Posterior vena cava (tissue), 2 donors: ENCODE measurements around the gene ARMC5. TPM values are rescaled to one million over a fixed set of nuclear protein-coding genes. Genes with fewer than 3 reads are reported as not detected.
A peak's percentile ranks its signal among the peaks of the same experiment; 100 is the strongest.
"Not testable (repeated sequence)": the region's sequence is repeated elsewhere in the genome, so short reads cannot be mapped to it uniquely, and the experiment has no call there.

Source experiments
- DNase-seq: peaks from one replicate; pipeline ENCODE4 v3.0.0-alpha.2; 2020; ENCODE audit warnings: low spot score
- intact Hi-C, 2 donors: fragments of 100-400 bp; cut with DNase I; formaldehyde crosslinking; loops; one replicate each; pipeline versions ENCODE4 v1.14.1 to v1.14.2; 2022 to 2023
- long read RNA-seq, 2 donors: library from polyadenylated mRNA; unstranded; transcript quantifications; one replicate each; pipeline ENCODE4 v2.0.0, GENCODE V29; 2020 to 2021
- total RNA-seq, 2 donors: library from RNA; stranded (reverse); fragmentation: NEBNext Ultra II Directional; extraction: Animal tissue kit (Norgen Biotek cat#: 25700); gene quantifications; one replicate each; pipeline ENCODE4 v1.2.1, GENCODE V29; 2021
- donor health status: DM: yes; HTN: yes; CAD: no.
- donor health status: DM: yes; HTN: yes; CAD: no.

Gene ARMC5, protein sequence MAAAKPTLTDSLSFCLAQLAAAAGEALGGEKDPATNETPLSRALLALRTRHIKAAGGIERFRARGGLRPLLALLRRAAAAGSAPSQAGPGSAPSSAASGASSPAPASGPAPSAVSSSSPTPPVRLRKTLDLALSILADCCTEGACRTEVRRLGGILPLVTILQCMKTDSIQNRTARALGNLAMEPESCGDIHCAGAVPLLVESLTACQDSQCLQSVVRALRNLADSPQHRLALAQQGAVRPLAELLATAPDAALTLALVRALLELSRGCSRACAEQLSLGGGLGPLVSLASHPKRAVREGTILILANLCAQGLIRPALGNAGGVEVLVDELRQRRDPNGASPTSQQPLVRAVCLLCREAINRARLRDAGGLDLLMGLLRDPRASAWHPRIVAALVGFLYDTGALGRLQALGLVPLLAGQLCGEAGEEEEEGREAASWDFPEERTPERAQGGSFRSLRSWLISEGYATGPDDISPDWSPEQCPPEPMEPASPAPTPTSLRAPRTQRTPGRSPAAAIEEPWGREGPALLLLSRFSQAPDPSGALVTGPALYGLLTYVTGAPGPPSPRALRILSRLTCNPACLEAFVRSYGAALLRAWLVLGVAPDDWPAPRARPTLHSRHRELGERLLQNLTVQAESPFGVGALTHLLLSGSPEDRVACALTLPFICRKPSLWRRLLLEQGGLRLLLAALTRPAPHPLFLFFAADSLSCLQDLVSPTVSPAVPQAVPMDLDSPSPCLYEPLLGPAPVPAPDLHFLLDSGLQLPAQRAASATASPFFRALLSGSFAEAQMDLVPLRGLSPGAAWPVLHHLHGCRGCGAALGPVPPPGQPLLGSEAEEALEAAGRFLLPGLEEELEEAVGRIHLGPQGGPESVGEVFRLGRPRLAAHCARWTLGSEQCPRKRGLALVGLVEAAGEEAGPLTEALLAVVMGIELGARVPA
- total RNA-seq: 1 to 10 TPM; 6.4 to 8.3 TPM
- long read RNA-seq, donor 1, transcript ARMC5-201 (6 exons, 3,612 nt): major isoform, 7 of 9 reads
- long read RNA-seq, donor 1, partial matches to known transcripts: 1 of 9 reads
- long read RNA-seq, donor 1, other reads (novel, unspliced or antisense): 1 of 9 reads
- long read RNA-seq, donor 2, transcript ARMC5-201 (6 exons, 3,612 nt): major isoform, 7 of 15 reads
- long read RNA-seq, donor 2, partial matches to known transcripts: 5 of 15 reads
- long read RNA-seq, donor 2, other reads (novel, unspliced or antisense): 3 of 15 reads

DNA sequence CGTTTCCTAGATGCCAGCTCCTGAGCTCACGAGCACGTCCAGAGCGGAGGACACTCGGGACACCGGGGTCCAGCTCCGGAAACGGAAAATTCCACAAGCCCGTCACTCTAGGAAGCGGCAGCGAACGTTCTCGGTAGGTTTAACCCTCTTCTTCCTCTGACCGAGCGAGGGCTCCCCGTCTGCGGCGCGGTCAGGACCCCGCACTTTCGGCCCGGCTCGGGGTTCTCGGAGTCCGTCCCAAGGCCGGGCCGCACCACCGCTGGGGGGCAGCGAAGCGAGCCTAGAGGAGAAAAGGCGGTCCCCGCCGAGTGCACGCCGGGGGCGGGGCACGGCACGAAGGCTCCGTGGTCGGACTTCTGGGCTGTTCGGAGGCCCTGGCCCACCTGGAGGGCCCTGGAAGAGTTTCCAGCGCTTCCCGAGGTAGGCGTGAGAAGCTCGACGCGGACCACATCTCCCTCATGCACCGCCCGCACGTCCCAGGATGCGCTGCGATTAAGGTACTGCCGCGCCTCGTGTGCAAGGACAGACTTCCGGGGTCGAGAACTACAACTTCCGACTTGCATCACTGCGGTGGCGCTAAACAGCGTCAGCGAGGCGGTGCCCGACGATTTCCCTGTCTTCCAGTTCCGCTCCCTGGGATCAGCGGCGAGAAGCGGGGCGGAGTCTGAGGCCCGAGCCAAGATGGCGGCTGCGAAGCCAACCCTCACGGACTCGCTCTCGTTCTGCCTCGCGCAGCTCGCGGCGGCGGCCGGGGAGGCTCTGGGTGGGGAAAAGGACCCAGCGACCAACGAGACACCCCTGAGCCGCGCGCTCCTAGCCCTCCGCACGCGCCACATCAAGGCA, at the start of gene ARMC5:
TSS of gene ARMC5 (plus strand) at position 658 of the 843 bp plus-strand sequence. CDS start at position 682, 24 bp downstream.
- peak; percentile 99 for DNase-seq
- intact Hi-C loops: loop anchor here in 1 of 2 donors (10.0 kb wide), 1 partner anchor 474 kb away; the partner anchor contains the start of gene HSD3B7

DNA sequence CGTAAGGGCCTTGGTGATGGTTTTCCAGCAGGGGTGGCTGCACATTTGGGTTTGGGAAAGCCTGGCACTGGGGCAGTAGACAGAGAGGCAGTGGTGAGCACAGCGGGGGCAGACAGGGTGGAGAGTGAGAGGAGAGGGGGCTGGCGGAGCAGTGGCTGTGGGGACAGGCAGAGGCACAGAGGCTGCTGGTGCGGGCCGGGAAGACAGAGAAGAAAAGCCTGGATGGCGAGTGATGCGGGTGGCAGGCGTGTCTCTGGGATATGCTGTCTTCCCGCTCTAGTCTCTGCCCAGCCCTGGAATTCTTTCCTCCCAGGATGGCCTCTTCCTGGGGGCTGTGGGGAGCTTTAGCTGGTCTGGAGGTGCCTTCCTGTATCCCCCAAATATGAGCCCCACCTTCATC, 49.2 kb upstream of the ARMC5 start:
- intact Hi-C loops: no loop called here
- DNase-seq: no peak

DNA sequence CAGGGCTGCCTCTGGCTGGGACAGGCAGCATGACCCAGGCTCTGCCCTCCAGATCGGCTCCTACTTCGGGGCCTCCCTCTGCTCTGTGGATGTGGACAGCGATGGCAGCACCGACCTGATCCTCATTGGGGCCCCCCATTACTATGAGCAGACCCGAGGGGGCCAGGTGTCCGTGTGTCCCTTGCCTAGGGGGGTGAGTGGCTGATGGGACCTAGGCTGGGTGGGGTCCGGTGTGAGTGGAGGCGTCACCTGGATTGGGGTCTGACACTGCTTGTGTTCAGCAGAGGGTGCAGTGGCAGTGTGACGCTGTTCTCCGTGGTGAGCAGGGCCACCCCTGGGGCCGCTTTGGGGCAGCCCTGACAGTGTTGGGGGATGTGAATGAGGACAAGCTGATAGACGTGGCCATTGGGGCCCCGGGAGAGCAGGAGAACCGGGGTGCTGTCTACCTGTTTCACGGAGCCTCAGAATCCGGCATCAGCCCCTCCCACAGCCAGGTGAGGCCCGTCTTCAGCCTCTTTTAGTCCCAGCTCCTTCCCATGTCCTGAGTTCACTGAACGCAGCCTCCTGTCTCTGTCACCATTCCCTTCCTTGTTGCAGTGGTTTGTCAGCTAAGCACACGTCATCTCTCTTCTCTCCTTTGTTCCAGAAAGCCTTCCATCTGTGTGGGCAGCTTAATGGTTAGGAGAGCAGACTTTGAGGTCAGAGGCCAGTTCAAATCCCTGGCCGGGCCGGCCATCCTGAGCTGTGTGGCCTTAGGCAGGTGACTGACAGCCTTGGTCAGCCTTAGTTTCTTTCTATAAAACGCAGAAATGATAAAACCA, 48.1 kb upstream of the ARMC5 start:
- DNase-seq: no peak
- intact Hi-C loops: no loop called here

DNA sequence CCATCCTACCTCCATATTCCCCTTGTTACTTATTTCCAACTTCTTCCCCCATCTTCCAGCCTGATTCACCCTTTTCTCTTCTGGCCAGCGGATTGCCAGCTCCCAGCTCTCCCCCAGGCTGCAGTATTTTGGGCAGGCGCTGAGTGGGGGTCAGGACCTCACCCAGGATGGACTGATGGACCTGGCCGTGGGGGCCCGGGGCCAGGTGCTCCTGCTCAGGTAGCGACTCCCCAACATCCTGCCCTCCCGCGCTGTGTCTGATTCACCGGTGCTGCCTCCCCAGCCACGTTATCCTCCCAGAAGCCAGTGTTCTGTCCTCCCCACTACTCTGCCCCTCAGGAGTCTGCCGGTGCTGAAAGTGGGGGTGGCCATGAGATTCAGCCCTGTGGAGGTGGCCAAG, 46.6 kb upstream of the ARMC5 start:
- no peak for DNase-seq
- intact Hi-C loops: no loop called here

DNA sequence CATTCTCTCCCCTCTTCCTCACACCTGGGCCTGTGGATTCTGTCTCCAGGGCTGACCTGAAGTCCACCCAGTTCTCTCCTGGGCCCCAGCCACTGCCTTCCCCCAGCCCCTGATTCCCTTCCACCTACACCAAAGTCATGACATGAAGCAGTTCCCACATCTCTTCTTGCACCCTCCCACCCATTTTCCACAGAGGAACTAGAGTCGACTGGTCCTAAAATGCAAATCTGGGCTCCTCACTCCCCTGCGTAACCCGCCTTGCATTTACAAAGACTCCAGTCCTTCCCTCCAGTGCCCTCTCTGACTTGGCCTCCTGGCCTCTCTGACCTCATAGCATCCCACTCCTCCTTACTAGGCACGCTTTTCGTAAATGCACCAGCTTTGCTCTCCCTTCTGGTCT, 45.9 kb upstream of the ARMC5 start:
- no peak for DNase-seq
- intact Hi-C loops: no loop called here

DNA sequence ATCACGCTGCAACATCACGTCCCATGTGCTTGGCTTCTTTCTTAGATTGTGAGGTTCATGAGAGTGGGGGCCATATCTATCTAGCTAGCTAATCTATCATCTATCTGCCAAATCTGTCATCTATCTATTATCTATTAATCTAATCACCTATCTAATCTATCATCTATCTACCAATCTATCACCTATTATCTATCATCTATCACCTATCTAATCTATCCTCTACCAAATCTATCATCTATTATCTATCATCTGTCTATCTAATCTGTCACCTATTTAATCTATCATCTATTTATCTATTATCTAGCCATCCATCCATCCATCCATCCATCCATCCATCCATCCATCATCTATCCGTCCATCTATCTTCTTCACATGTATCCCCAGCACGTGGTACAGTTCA, 45.4 kb upstream of the ARMC5 start:
- DNase-seq: no peak
- intact Hi-C loops: no loop called here

DNA sequence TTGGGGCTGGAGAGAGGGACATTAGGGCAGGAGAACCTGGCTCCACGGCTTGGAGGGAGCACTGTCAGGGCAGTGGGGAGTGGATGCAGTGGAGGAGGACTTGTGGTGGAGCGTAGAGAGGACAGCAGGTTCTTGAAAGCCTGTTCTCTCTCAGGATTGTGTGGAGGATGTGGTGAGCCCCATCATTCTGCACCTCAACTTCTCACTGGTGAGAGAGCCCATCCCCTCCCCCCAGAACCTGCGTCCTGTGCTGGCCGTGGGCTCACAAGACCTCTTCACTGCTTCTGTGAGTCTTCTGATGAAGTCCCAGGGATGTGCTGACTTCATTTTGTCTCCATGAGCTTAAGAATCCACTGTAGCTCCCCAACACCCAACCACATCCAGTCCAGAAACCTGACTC, 44.6 kb upstream of the ARMC5 start:
- DNase-seq: no peak
- intact Hi-C loops: no loop called here

DNA sequence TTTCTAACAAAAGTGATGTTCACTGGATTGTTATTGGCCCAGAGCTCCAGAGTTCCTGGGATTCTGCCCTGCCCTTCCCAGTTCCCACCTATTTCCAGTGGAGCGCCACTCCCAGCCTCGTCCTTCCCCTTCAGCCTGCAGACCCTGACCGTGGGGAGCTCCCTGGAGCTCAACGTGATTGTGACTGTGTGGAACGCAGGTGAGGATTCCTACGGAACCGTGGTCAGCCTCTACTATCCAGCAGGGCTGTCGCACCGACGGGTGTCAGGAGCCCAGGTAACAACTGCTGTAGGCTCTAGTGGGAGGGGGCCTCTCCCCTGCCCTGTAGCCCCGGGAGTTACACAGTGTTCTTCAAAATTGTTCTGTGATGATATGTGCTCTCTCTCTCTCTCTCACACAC, 42.9 kb upstream of the ARMC5 start:
- intact Hi-C loops: no loop called here
- no peak for DNase-seq

DNA sequence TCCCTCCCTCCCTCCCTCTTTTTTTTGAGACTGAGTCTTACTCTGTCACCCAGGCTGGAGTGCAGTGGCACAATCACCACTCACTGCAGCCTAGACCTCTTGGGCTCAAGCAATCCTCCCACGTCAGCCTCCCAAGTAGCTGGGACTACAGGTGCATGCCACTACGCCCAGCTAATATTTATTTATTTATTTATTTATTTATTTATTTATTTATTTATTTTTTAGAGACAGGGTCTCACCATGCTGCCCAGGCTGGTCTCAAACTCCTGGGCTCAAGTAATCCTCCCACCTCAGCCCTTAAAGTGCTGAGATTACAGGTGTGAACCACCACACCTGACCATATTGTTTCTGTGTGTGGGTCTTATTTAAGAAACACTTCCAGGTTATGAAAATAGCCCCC, 42.3 kb upstream of the ARMC5 start:
- DNase-seq, intact Hi-C loops: not testable (repeated sequence)

DNA sequence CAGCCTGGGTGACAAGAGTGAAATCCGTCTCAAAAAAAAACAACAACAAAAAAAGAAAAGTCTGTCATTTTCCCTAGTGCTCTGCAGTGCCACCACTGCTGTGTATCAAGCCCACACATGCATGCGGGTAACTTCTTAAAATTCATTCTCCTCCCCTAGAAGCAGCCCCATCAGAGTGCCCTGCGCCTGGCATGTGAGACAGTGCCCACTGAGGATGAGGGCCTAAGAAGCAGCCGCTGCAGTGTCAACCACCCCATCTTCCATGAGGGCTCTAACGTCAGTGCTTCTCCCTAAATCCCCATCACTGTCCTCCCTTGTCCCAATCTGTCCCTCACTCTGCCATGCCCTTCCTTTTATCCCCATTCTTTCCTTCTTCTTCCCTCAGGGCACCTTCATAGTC, 41.4 kb upstream of the ARMC5 start:
- intact Hi-C loops: no loop called here
- DNase-seq: no peak

DNA sequence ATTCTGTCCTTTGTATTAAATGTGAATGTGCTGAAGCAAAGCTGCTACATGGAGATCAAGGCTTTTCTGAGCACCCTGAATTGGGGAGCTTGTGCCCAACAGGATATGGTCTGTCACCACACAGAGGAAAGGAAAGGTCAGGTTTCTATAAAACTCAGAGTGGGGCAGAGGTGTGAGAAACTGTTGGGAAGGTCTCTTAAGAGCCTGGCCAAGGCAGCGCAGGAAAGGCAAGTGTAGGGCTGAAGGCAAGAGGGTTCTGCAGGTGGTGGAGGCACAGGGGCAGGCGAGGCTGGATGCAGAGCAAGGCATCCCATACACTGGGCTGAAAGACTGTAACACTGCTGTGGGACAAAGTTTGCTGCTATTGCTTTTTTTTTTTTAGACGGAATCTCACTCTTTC, 39.3 kb upstream of the ARMC5 start:
- intact Hi-C loops: no loop called here
- DNase-seq: no peak

DNA sequence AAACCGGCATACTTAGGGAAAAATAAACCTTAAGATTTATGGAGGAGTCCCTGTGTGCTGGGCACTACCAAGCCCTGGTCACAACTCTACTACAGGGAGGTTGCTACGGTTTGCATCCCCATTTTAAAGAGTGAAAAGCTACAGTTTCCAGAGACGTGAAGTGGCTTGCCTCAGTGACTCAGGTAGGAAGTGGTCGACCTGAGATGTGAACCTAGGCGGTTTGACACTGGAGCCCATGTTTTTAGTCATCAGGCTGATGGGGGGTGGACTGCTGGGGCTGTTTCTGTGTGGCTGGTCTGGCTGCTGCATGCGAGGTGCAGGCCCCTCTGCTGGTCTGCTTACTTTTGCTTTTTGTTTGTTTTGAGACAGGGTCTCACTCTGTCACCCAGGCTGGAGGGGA, 37.7 kb upstream of the ARMC5 start:
- no peak for DNase-seq
- intact Hi-C loops: no loop called here

DNA sequence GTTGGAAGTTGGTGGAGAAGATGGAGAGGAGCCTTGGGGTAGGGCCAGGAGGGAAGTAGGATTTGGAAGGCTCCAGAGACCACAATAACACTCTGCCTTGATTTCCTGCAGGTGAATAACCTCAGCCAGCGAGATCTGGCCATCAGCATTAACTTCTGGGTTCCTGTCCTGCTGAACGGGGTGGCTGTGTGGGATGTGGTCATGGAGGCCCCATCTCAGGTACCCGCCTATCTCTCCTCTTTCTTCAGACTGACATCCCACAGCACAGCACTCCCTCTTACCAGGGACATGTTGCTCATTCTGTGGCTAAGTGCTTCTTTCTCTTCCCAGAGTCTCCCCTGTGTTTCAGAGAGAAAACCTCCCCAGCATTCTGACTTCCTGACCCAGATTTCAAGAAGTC, 36.1 kb upstream of the ARMC5 start:
- intact Hi-C loops: no loop called here
- no peak for DNase-seq

DNA sequence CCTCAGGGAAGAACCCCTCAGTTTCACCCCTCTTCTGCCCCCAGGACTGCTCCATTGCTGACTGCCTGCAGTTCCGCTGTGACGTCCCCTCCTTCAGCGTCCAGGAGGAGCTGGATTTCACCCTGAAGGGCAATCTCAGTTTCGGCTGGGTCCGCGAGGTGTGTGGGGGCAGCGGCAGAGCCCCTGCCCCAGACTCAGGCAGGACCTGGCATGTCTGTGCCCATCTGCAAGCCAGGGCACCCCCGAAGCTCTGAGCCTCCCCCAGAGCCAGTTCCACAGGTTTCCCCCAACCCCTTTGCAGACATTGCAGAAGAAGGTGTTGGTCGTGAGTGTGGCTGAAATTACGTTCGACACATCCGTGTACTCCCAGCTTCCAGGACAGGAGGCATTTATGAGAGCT, 35.5 kb upstream of the ARMC5 start:
- intact Hi-C loops: no loop called here
- no peak for DNase-seq

DNA sequence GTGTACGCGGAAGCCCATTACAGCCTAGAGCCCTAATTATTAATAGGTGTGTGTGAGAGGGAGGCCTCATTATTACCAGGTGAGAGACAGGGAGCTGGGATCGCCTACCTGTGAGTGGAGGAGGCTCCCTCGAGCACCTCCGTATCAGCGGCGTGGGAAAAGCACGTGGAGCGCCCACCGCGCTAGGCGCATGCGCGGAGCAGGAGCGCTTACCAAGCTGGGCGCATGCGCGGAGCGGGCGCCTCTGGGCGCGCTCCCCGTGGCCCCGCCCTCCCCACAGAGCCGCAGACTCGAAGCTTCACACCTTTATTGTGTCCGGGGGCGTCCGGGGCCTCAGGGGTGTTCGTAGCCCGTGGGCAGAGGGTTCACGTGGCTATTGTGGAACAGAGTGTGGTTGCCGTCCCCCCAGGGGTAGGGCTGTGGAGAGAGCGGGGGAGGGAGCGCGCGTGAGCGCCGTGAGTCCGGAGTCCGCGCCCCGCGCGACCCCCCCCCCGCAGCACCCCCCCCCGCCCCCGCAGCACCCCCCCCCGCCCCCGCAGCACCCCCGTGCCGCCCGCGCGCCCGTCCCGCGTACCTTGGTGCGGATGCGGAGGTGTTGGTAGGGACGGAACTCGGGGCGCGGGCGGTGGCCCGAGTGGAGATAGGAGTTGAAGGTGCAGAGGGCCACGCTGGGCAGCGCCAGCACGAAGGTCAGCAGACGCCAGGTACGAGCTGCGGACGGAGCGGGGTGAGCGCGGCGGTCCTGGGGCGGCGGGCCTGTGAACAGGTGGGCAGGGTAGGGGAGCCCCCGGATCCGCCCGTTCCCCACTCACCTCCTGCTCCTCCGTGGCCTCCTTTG, 31.6 kb upstream of the ARMC5 start:
- intact Hi-C loops: no loop called here
- peak; percentile 87 for DNase-seq

DNA sequence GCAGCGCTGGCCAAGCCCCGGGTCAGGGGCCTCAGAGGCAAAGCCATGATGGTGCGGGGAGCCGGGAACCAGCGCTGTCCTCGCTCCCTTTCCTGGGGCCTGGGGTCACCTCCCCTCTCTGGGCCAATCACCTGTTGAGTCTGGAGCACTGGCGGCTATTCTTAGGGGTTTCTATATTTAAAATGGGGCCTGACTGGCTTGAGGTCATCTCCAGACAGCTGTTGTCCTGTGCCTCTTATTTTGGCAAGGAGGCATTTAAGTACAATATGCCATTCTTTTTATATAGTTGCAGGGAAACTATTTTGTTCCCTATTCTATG, 31.1 kb upstream of the ARMC5 start, which contains the start of gene COX6A2:
TSS of gene COX6A2 (minus strand) at position 82 of the 319 bp plus-strand sequence. CDS start at position 47, 35 bp downstream.
- intact Hi-C loops: no loop called here
- no peak for DNase-seq

DNA sequence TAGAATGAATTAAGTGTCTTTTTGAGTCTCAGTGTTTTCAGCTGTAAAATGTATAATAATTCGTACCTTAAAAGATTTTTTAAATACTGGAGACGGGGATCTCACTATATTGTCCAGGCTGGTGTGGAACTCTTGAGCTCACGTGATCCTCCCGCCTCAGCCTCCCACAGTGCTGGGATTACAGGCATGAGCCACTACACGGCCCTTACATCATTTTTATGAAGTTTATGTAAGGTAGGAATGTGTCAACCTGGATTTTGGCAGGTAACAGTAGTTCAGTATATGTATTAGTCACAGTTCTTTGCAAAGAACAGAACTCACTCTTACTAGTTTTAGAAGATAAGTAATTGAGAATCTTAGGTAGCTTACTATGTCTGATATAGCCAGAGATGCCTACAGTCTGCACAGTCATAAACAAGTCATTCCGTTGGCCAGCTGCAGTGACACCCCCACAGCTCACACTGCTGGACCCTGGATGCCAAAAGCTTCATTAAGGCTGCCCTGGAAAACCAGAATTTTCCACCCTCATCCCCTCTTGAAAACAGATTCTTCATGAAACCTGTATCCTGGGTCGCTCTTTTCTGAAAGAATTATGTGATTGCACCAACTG, 30.6 kb upstream of the ARMC5 start:
- intact Hi-C loops: no loop called here
- DNase-seq: no peak
